T-helper 1 cell (primary cell): ENCODE results near the gene AKR1D1.

Experiments
- DNase-seq, 5 donors: peaks; one replicate each; pipeline ENCODE4 v3.0.0-alpha.2; 2012 to 2020

The AKR1D1 gene

DNA sequence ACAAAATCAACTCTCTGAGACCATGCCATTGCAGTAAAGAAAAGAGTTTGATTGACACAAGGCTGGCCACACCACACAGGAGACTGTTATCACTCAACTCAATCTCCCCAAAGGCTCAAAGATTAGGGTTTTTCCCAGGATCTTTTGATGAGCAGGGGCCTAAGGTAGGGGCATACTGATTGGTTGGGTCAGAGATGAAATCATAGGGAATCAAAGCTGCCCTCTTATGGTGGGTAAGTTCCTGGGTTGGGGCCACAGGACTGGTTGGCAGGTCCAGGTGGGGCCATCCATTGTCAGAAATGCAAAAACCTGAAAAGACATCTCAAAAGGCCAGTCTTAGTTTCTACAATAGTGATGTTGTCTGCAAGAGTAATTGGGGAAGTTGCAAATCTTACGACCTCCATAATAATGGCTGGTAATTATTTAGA, 91.6 kb downstream of the AKR1D1 start:
- DNase-seq: no peak
